ENCODE results near the gene HMGCS1.

GRCh38 chr5:43338862-43339261 is 25.6 kb upstream of the HMGCS1 start:
- TF ChIP-seq CTCF (IDR thresholded peaks at IDR 0.05) (no peak), POLR2A (IDR thresholded peaks at IDR 0.05) (no peak)

All from body of pancreas (tissue), 4 donors.